ENCODE measurements around the gene EFHC1.

DNA sequence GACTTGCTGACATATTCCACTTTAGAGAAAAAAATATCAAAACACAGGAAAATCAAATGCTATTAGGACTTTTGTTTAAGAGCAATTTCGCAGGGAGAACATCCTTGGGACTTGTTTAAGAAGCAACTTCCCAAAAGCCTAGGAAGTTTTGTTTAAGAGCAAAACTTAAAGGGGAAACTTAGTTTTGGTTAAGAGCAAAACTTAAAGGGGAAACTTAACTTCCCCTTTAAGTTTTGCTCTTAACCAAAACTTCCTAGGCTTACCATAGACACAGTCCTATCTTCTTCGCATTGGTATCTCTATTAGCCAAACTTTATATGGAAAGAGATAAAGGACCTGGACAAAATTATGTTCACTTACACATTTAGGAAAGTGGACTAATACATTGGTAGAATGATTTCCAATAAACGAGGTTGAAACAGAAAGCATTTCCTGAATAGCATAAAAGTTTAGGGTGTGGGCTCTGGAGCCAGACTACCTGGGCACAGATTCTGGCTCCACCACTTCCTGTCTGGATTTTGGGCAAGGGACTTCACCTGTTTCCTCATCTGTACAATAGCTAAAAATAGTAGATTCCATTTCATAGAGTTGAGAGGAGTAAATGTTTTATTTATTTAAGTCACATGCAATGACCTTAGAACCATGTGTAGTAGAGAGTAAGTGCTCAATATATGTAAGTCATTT is 42.5 kb upstream of the EFHC1 start:
- TF ChIP-seq, protein P1, sequence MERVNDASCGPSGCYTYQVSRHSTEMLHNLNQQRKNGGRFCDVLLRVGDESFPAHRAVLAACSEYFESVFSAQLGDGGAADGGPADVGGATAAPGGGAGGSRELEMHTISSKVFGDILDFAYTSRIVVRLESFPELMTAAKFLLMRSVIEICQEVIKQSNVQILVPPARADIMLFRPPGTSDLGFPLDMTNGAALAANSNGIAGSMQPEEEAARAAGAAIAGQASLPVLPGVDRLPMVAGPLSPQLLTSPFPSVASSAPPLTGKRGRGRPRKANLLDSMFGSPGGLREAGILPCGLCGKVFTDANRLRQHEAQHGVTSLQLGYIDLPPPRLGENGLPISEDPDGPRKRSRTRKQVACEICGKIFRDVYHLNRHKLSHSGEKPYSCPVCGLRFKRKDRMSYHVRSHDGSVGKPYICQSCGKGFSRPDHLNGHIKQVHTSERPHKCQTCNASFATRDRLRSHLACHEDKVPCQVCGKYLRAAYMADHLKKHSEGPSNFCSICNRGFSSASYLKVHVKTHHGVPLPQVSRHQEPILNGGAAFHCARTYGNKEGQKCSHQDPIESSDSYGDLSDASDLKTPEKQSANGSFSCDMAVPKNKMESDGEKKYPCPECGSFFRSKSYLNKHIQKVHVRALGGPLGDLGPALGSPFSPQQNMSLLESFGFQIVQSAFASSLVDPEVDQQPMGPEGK (CRISPR knock-in tag; IDR thresholded peaks at IDR 0.05; ENCODE audit: borderline replicate concordance): no peak
- TF ChIP-seq TSHZ2 (CRISPR knock-in tag; IDR thresholded peaks at IDR 0.05): no peak
- TF ChIP-seq ZNF565 (CRISPR knock-in tag; conservative IDR thresholded peaks at IDR 0.05; ENCODE audit: low read depth): no peak
- TF ChIP-seq ZFP30 (CRISPR knock-in tag; IDR thresholded peaks at IDR 0.05): no peak
- no peak for TF ChIP-seq CREB5 (CRISPR knock-in tag; IDR thresholded peaks at IDR 0.05; ENCODE audit: low read depth)
- TF ChIP-seq BACH2 (CRISPR knock-in tag; IDR thresholded peaks at IDR 0.05; ENCODE audit: borderline replicate concordance): no peak
- TF ChIP-seq ZFP3 (CRISPR knock-in tag; IDR thresholded peaks at IDR 0.05): no peak
- TF ChIP-seq, protein P2, sequence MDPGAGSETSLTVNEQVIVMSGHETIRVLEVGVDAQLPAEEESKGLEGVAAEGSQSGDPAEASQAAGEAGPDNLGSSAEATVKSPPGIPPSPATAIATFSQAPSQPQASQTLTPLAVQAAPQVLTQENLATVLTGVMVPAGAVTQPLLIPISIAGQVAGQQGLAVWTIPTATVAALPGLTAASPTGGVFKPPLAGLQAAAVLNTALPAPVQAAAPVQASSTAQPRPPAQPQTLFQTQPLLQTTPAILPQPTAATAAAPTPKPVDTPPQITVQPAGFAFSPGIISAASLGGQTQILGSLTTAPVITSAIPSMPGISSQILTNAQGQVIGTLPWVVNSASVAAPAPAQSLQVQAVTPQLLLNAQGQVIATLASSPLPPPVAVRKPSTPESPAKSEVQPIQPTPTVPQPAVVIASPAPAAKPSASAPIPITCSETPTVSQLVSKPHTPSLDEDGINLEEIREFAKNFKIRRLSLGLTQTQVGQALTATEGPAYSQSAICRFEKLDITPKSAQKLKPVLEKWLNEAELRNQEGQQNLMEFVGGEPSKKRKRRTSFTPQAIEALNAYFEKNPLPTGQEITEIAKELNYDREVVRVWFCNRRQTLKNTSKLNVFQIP (CRISPR knock-in tag; IDR thresholded peaks at IDR 0.05; ENCODE audit: borderline replicate concordance, low read depth): no peak
